ENCODE results near the gene BLM. TPM values are rescaled to one million over a fixed set of nuclear protein-coding genes. Genes with fewer than 3 reads are reported as not detected.
A peak's percentile ranks its signal among the peaks of the same experiment; 100 is the strongest.

The BLM gene
- total RNA-seq, 1 donor from 2014 or later: 1.5 TPM

GRCh38 chr15:90813796-90814190 is 96.6 kb downstream of the BLM start:
- Histone ChIP-seq H3K4me1 (peaks cover 4% of the 10 kb centered on the region), H3K27me3 (no peaks in the 10 kb centered on the region), H3K9me3 (no peaks in the 10 kb centered on the region), H3K36me3 (no peaks in the 10 kb centered on the region), H3K4me3 (no peak overlapping the region), H3K27ac (no peak overlapping the region)
- ATAC-seq: no peak
- TF ChIP-seq CTCF (IDR thresholded peaks at IDR 0.05): no peak
- intact Hi-C loops (cut with DNase I): no loop called here
- DNase-seq: no peak

GRCh38 chr15:90814191-90814821 is 97.2 kb downstream of the BLM start:
- Histone ChIP-seq H3K27ac (no peak overlapping the region), H3K27me3 (no peaks in the 10 kb centered on the region), H3K4me3 (no peak overlapping the region), H3K36me3 (no peaks in the 10 kb centered on the region), H3K9me3 (no peaks in the 10 kb centered on the region), H3K4me1 (peaks cover 4% of the 10 kb centered on the region)
- ATAC-seq: no peak
- TF ChIP-seq CTCF (IDR thresholded peaks at IDR 0.05): no peak
- no peak for DNase-seq
- intact Hi-C loops (cut with DNase I): no loop called here

GRCh38 chr15:90816401-90817116 is 99.4 kb downstream of the BLM start:
- intact Hi-C loops (cut with DNase I): no loop called here
- Histone ChIP-seq H3K4me1 (peaks cover 4% of the 10 kb centered on the region), H3K27ac (no peak overlapping the region), H3K4me3 (no peak overlapping the region), H3K27me3 (no peaks in the 10 kb centered on the region), H3K9me3 (no peaks in the 10 kb centered on the region), H3K36me3 (no peaks in the 10 kb centered on the region)
- DNase-seq (no peak), ATAC-seq (no peak)
- no peak for TF ChIP-seq CTCF (IDR thresholded peaks at IDR 0.05)

- no peaks in the 10 kb centered on the region for H3K9me3 ChIP-seq
- intact Hi-C loops (cut with DNase I): no loop called here
- no peak overlapping the region for H3K4me3 ChIP-seq
- no peaks in the 10 kb centered on the region for H3K36me3 ChIP-seq
- no peak for ATAC-seq
- peaks cover 4% of the 10 kb centered on the region for H3K4me1 ChIP-seq
- TF ChIP-seq CTCF (IDR thresholded peaks at IDR 0.05): no peak
- DNase-seq: no peak
- H3K27me3 ChIP-seq: no peaks in the 10 kb centered on the region
- H3K27ac ChIP-seq: no peak overlapping the region
Observed at GRCh38 chr15:90817117-90818057, 100.2 kb downstream of the BLM start.

- H3K36me3 ChIP-seq: no peaks in the 10 kb centered on the region
- peak; percentile 64 for DNase-seq
- H3K27me3 ChIP-seq: no peaks in the 10 kb centered on the region
- no peaks in the 10 kb centered on the region for H3K9me3 ChIP-seq
- H3K4me3 ChIP-seq: no peak overlapping the region
- peaks cover 4% of the 10 kb centered on the region for H3K4me1 ChIP-seq
- TF ChIP-seq CTCF (IDR thresholded peaks at IDR 0.05): no peak
- ATAC-seq: peak; percentile 73
- intact Hi-C loops (cut with DNase I): no loop called here
- H3K27ac ChIP-seq: no peak overlapping the region
Observed at GRCh38 chr15:90818251-90819210, 101.4 kb downstream of the BLM start.
